ENCODE results near the gene ATF3.
A peak's percentile ranks its signal among the peaks of the same experiment; 100 is the strongest.

ATF3 gene

GRCh38 chr1:212607913-212608391 is 609 bp upstream of the ATF3 start:
- TF ChIP-seq, protein P1, sequence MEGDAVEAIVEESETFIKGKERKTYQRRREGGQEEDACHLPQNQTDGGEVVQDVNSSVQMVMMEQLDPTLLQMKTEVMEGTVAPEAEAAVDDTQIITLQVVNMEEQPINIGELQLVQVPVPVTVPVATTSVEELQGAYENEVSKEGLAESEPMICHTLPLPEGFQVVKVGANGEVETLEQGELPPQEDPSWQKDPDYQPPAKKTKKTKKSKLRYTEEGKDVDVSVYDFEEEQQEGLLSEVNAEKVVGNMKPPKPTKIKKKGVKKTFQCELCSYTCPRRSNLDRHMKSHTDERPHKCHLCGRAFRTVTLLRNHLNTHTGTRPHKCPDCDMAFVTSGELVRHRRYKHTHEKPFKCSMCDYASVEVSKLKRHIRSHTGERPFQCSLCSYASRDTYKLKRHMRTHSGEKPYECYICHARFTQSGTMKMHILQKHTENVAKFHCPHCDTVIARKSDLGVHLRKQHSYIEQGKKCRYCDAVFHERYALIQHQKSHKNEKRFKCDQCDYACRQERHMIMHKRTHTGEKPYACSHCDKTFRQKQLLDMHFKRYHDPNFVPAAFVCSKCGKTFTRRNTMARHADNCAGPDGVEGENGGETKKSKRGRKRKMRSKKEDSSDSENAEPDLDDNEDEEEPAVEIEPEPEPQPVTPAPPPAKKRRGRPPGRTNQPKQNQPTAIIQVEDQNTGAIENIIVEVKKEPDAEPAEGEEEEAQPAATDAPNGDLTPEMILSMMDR (IDR thresholded peaks at IDR 0.05; ENCODE audit: control insufficient read depth, extremely low read depth, insufficient read depth) = no peak
- DNase-seq (ENCODE audit: low read depth) = no peak
- H3K4me3 ChIP-seq (ENCODE audit: low read depth, low read length) = peak overlapping the region; percentile 71

- DNase-seq (ENCODE audit: low read depth) = no peak
- TF ChIP-seq, protein P1 (IDR thresholded peaks at IDR 0.05; ENCODE audit: control insufficient read depth, extremely low read depth, insufficient read depth) = peak; percentile 61
- peak overlapping the region; percentile 75 for H3K4me3 ChIP-seq (ENCODE audit: low read depth, low read length)
Observed at GRCh38 chr1:212608959-212609700, 569 bp downstream of the ATF3 start.

- no peak for DNase-seq (ENCODE audit: low read depth)
- H3K4me3 ChIP-seq (ENCODE audit: low read depth, low read length) = peak overlapping the region; percentile 75
- TF ChIP-seq, protein P1 (IDR thresholded peaks at IDR 0.05; ENCODE audit: control insufficient read depth, extremely low read depth, insufficient read depth) = no peak
Observed at GRCh38 chr1:212609701-212610574, 1.4 kb downstream of the ATF3 start.

GRCh38 chr1:212610575-212610967 is 2.0 kb downstream of the ATF3 start:
- H3K4me3 ChIP-seq (ENCODE audit: low read depth, low read length) = peak overlapping the region; percentile 75
- TF ChIP-seq, protein P1 (IDR thresholded peaks at IDR 0.05; ENCODE audit: control insufficient read depth, extremely low read depth, insufficient read depth) = no peak
- no peak for DNase-seq (ENCODE audit: low read depth)

DNA sequence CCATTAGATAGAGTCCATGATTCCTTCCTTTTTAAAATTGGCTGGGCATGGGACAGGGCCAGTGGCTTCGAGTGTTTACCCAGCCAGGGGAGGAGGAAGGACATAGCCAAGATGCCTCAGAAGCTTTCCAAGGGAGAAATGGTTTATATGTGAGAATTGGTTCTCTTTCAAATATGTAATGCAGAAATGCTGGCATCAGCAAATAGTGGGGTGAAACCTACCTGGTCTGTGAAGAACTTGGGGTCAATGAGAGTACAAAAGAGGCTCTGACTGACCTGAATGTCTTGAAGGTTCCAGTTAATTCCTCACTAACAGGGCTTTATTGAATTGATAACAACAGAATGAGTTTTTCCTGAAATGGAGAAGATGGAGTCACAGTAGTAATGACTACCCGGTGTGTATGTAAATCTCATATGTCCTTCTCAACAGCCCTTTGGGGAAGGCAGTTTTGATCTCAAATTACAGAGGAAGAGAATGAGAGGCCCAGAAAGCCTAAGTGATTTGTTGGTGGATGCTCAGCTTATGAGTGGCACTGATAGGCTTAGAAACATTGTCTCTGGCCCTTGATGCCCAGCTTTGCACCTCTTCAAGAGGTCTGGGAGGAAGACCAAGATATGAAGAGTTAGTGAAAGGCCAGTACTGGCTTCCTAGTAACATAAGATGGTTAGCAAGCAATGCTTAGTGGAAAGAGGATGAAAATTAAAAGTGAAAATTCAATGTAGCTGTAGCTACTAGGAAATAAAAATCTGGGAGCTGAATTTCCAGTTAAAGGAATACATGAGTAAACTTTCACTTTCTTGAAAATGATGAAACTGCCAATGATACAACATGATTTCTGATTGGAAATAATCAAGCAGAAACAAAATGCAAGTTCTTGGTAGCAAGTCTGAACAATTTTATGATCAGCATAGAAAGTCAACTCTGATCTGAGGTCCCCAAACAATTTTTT is 2.7 kb downstream of the ATF3 start:
- no peak for DNase-seq (ENCODE audit: low read depth)
- TF ChIP-seq, protein P1 (IDR thresholded peaks at IDR 0.05; ENCODE audit: control insufficient read depth, extremely low read depth, insufficient read depth) = no peak

More for the DNA sequence above, 2.7 kb downstream of the ATF3 start:
- no peak overlapping the region; the same call in 1 of the 2 replicates for H3K4me3 ChIP-seq (ENCODE audit: low read depth, low read length)
